ENCODE results near the gene FOXD3. TPM values are rescaled to one million over a fixed set of nuclear protein-coding genes. Genes with fewer than 3 reads are reported as not detected.

FOXD3 gene
- total and polyA plus RNA-seq, 4 donors: 0.52 to 1.7 TPM; not detected in 2

DNA sequence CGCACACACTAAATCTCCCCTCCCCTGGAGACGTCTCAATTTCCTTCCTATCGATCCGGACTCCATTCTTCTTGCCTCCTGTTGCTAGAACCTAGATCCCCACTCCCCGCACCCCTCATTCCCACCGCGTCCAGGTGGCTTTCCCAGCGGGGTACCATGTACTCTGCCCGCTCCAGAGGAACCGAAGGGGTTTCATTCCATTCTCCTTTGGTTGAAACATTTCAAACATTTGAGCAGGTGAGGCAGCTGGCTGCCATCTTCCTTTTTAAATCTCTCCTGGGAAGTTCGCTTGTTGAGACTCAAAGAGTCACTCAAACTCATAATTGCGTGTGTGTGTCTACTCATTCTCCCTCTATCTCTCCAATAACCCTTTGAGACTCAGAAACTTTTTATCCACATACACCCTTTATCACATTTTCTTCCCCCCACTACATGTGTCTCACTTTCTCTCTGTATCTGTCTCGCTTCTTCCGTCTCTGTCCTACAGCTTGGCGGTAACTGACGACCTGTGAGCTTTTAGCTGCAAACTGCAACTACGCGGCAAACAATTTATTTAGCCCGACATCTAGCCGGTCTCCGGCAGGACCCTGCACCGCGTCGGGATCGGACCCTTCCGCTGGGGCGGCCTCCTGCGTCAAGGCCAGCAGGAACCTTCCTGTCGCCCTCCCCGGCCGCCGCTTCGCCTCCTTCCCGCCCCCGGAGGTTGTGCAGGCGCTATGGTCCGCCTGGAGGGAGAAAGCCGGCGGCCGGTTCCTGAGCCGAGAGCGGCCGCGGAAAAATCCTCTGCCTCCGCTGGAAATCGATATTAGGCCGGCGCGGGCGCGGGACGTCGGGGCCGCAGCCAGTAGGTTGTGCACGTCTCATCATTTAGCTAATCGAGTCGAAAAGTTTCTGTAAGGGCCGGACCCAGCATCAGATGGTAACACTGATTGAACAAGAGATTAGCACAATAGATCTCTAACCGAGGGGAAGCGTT, 3.0 kb upstream of the FOXD3 start:
- intact Hi-C loops (cut with DNase I): no loop called here
- DNase-seq (no peak), ATAC-seq (ENCODE audit: low FRiP score) (no peak)
- Histone ChIP-seq H3K36me3 (ENCODE audit: control insufficient read depth in 1 of 2, insufficient read depth in 2 of 2, low read length in 1 of 2) (no peaks in the 10 kb centered on the region), H3K27me3 (ENCODE audit: control insufficient read depth in 1 of 2, insufficient read depth in 2 of 2, low read length in 1 of 2) (no peaks in the 10 kb centered on the region), H3K4me1 (ENCODE audit: control insufficient read depth in 1 of 2, insufficient read depth in 2 of 2, low read length in 2 of 2) (no peaks in the 10 kb centered on the region), H3K4me3 (ENCODE audit: low read length in 2 of 2) (no peak overlapping the region), H3K27ac (ENCODE audit: low read depth in 1 of 2, low read length in 2 of 2) (no peak overlapping the region), H3K9me3 (ENCODE audit: control insufficient read depth, low read length) (peaks cover 2% of the 10 kb centered on the region)
- WGBS, 2 donors: 9 to 11% methylated on average over 60 of the region's 60 CpGs

GRCh38 chr1:63320022-63320721, 2.2 kb upstream of the FOXD3 start:
- Histone ChIP-seq H3K4me3 (ENCODE audit: low read length in 2 of 2) (no peak overlapping the region), H3K27me3 (ENCODE audit: control insufficient read depth in 1 of 2, insufficient read depth in 2 of 2, low read length in 1 of 2) (no peaks in the 10 kb centered on the region), H3K27ac (ENCODE audit: low read depth in 1 of 2, low read length in 2 of 2) (no peak overlapping the region)

GRCh38 chr1:63321066-63321784, 1.1 kb upstream of the FOXD3 start:
- no peaks in the 10 kb centered on the region for H3K4me1 ChIP-seq (ENCODE audit: control insufficient read depth in 1 of 2, insufficient read depth in 2 of 2, low read length in 2 of 2)
- DNase-seq: no peak
- WGBS, 2 donors: 17 to 21% methylated on average over 35 to 39 of the region's 39 CpGs
- H3K27me3 ChIP-seq (ENCODE audit: control insufficient read depth in 1 of 2, insufficient read depth in 2 of 2, low read length in 1 of 2): no peaks in the 10 kb centered on the region
- H3K9me3 ChIP-seq (ENCODE audit: control insufficient read depth, low read length): peaks cover 2% of the 10 kb centered on the region
- intact Hi-C loops (cut with DNase I): no loop called here
- no peak overlapping the region for H3K27ac ChIP-seq (ENCODE audit: low read depth in 1 of 2, low read length in 2 of 2)
- H3K36me3 ChIP-seq (ENCODE audit: control insufficient read depth in 1 of 2, insufficient read depth in 2 of 2, low read length in 1 of 2): no peaks in the 10 kb centered on the region
- no peak overlapping the region for H3K4me3 ChIP-seq (ENCODE audit: low read length in 2 of 2)
- no peak for ATAC-seq (ENCODE audit: low FRiP score)

More at GRCh38 chr1:63320022-63320721, 2.2 kb upstream of the FOXD3 start:
- Histone ChIP-seq H3K9me3 (ENCODE audit: control insufficient read depth, low read length) (peaks cover 2% of the 10 kb centered on the region), H3K36me3 (ENCODE audit: control insufficient read depth in 1 of 2, insufficient read depth in 2 of 2, low read length in 1 of 2) (no peaks in the 10 kb centered on the region), H3K4me1 (ENCODE audit: control insufficient read depth in 1 of 2, insufficient read depth in 2 of 2, low read length in 2 of 2) (no peaks in the 10 kb centered on the region)
- 16 to 17% methylated on average over 46 to 47 of the region's 47 CpGs for WGBS, 2 donors
- DNase-seq (no peak), ATAC-seq (ENCODE audit: low FRiP score) (no peak)
- intact Hi-C loops (cut with DNase I): no loop called here

DNA sequence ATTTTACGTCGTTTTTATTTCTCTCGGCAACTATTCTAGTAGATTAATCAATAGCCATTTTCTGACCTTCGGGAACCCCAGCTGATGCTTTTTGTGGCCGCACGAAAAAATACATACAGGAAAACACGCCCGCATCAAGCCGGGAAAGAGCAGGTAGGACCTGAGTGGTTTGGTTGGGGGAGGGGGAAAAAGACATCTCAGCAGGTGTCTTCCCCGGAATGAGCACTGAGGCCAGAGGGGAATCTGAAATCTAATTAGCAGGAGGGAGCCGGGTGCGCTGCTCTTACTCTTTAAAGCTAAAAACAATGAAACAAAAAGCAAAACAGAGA, 618 bp upstream of the FOXD3 start:
- ATAC-seq (ENCODE audit: low FRiP score): no peak
- no peaks in the 10 kb centered on the region for H3K27me3 ChIP-seq (ENCODE audit: control insufficient read depth in 1 of 2, insufficient read depth in 2 of 2, low read length in 1 of 2)

GRCh38 chr1:63322944-63323864, 837 bp downstream of the FOXD3 start:
- 2 to 3% methylated on average over 88 to 104 of the region's 104 CpGs for WGBS, 2 donors

More for the DNA sequence above, 618 bp upstream of the FOXD3 start:
- Histone ChIP-seq H3K4me1 (ENCODE audit: control insufficient read depth in 1 of 2, insufficient read depth in 2 of 2, low read length in 2 of 2) (no peaks in the 10 kb centered on the region), H3K27ac (ENCODE audit: low read depth in 1 of 2, low read length in 2 of 2) (no peak overlapping the region), H3K4me3 (ENCODE audit: low read length in 2 of 2) (peak overlapping the region in 1 of 2 donors; percentile 34), H3K9me3 (ENCODE audit: control insufficient read depth, low read length) (peaks cover 2% of the 10 kb centered on the region), H3K36me3 (ENCODE audit: control insufficient read depth in 1 of 2, insufficient read depth in 2 of 2, low read length in 1 of 2) (no peaks in the 10 kb centered on the region)
- 14 to 16% methylated on average over 12 of the region's 12 CpGs for WGBS, 2 donors
- intact Hi-C loops (cut with DNase I): no loop called here
- no peak for DNase-seq

GRCh38 chr1:63323865-63324778, 1.8 kb downstream of the FOXD3 start:
- DNase-seq (no peak), ATAC-seq (ENCODE audit: low FRiP score) (no peak)
- Histone ChIP-seq H3K36me3 (ENCODE audit: control insufficient read depth in 1 of 2, insufficient read depth in 2 of 2, low read length in 1 of 2) (no peaks in the 10 kb centered on the region), H3K4me1 (ENCODE audit: control insufficient read depth in 1 of 2, insufficient read depth in 2 of 2, low read length in 2 of 2) (no peaks in the 10 kb centered on the region), H3K27me3 (ENCODE audit: control insufficient read depth in 1 of 2, insufficient read depth in 2 of 2, low read length in 1 of 2) (peaks cover 0 to 5% of the 10 kb centered on the region in 2 donors), H3K9me3 (ENCODE audit: control insufficient read depth, low read length) (peaks cover 5% of the 10 kb centered on the region), H3K27ac (ENCODE audit: low read depth in 1 of 2, low read length in 2 of 2) (no peak overlapping the region), H3K4me3 (ENCODE audit: low read length in 2 of 2) (peak overlapping the region in 1 of 2 donors; percentile 17)
- intact Hi-C loops (cut with DNase I): no loop called here
- 6% methylated on average over 108 to 114 of the region's 114 CpGs for WGBS, 2 donors

More at GRCh38 chr1:63322944-63323864, 837 bp downstream of the FOXD3 start:
- DNase-seq: no peak
- Histone ChIP-seq H3K4me1 (ENCODE audit: control insufficient read depth in 1 of 2, insufficient read depth in 2 of 2, low read length in 2 of 2) (no peaks in the 10 kb centered on the region), H3K27ac (ENCODE audit: low read depth in 1 of 2, low read length in 2 of 2) (no peak overlapping the region), H3K36me3 (ENCODE audit: control insufficient read depth in 1 of 2, insufficient read depth in 2 of 2, low read length in 1 of 2) (no peaks in the 10 kb centered on the region), H3K9me3 (ENCODE audit: control insufficient read depth, low read length) (peaks cover 5% of the 10 kb centered on the region), H3K4me3 (ENCODE audit: low read length in 2 of 2) (peak overlapping the region in 1 of 2 donors; percentile 34), H3K27me3 (ENCODE audit: control insufficient read depth in 1 of 2, insufficient read depth in 2 of 2, low read length in 1 of 2) (peaks cover 0 to 2% of the 10 kb centered on the region in 2 donors)
- no peak for ATAC-seq (ENCODE audit: low FRiP score)
- intact Hi-C loops (cut with DNase I): no loop called here

DNA sequence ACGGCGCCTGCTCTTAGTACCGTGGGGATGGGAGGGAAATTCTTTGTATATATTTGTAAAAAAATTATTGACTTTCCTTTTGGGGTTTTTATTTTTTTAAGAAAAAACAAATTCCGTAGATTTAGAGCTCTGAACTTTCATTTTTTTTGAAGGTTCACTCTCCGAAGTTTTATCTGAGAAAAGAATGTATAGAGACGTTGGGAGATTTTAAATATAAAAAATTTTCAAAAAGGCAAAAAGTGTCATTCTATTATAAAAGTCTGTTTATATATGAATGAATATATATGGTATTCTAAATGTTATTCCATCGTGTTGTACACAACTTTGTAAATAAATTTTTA, 2.4 kb downstream of the FOXD3 start:
- H3K9me3 ChIP-seq (ENCODE audit: control insufficient read depth, low read length): peaks cover 5% of the 10 kb centered on the region
- H3K27me3 ChIP-seq (ENCODE audit: control insufficient read depth in 1 of 2, insufficient read depth in 2 of 2, low read length in 1 of 2): peaks cover 0 to 5% of the 10 kb centered on the region in 2 donors
- WGBS, 2 donors: 26 to 30% methylated on average over 7 of the region's 7 CpGs
- no peaks in the 10 kb centered on the region for H3K36me3 ChIP-seq (ENCODE audit: control insufficient read depth in 1 of 2, insufficient read depth in 2 of 2, low read length in 1 of 2)
- H3K27ac ChIP-seq (ENCODE audit: low read depth in 1 of 2, low read length in 2 of 2): no peak overlapping the region
- ATAC-seq (ENCODE audit: low FRiP score) (no peak), DNase-seq (no peak)
- H3K4me1 ChIP-seq (ENCODE audit: control insufficient read depth in 1 of 2, insufficient read depth in 2 of 2, low read length in 2 of 2): no peaks in the 10 kb centered on the region
- no peak overlapping the region for H3K4me3 ChIP-seq (ENCODE audit: low read length in 2 of 2)
- intact Hi-C loops (cut with DNase I): no loop called here
